Skeletal muscle tissue (tissue), 4 donors: ENCODE results near the gene LSG1. TPM values are rescaled to one million over a fixed set of nuclear protein-coding genes. Genes with fewer than 3 reads are reported as not detected.

Source experiments
- H3K27ac ChIP-seq: one replicate; pipeline ENCODE4 v1.7.0; 2013; ENCODE audit warnings: mild to moderate bottlenecking, low read depth, low read length, inconsistent platforms
- H3K27me3 ChIP-seq, 3 donors: one replicate each; pipeline ENCODE4 v1.7.0; 2013; ENCODE audit warnings: low read length in 3 of 3; ENCODE audit not compliant: control insufficient read depth in 3 of 3, insufficient read depth in 3 of 3
- H3K36me3 ChIP-seq, 3 donors: one replicate each; pipeline ENCODE4 v1.7.0; 2013; ENCODE audit warnings: low read length in 3 of 3; ENCODE audit not compliant: control insufficient read depth in 3 of 3, insufficient read depth in 3 of 3
- H3K4me1 ChIP-seq, 3 donors: one replicate each; pipeline ENCODE4 v1.7.0; 2013; ENCODE audit warnings: low read length in 3 of 3, mild to moderate bottlenecking in 3 of 3; ENCODE audit not compliant: control insufficient read depth in 3 of 3, insufficient read depth in 3 of 3
- H3K4me3 ChIP-seq, 3 donors: one replicate each; pipeline ENCODE4 v1.7.0; 2013; ENCODE audit warnings: low read length in 3 of 3
- H3K9ac ChIP-seq, 3 donors: one replicate each; pipeline ENCODE4 v1.7.0; 2013; ENCODE audit warnings: low read length in 3 of 3, mild to moderate bottlenecking in 3 of 3, moderate library complexity in 2 of 3, low read depth in 1 of 3
- H3K9me3 ChIP-seq, 3 donors: one replicate each; pipeline ENCODE4 v1.7.0; 2013; ENCODE audit warnings: low read length in 3 of 3; ENCODE audit not compliant: control insufficient read depth in 3 of 3
- total RNA-seq: library from RNA; depleted of rRNA; stranded (reverse); fragments of >200 nt; gene quantifications from one replicate; pipeline ENCODE4 v1.2.3, GENCODE V29; 2014
- donor health status: Osteomylitis.

The LSG1 gene
- total RNA-seq, 1 donor from 2014 or later, result 36.5 TPM

DNA sequence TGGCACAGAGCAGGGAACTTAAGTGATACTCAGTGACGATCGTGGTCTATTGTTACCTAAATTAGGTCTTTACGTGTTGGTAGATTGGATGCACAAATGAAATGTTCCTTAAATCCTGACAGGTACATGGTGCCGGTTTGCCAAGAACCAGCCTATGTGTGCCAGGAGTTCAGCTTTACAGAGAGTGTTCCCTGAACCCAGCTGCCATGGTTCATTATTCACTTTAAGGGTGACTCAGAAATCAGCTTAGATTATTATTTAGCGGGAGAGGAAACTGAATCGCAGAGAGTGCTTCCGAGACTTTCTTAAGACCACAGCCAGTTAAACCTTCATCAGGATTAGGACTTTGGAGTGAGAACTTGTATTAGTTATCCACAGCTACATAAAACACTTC, 35.2 kb upstream of the LSG1 start:
- H3K36me3 ChIP-seq, result no peaks in the 10 kb centered on the region
- no peak overlapping the region for H3K9ac ChIP-seq
- H3K4me3 ChIP-seq, result no peak overlapping the region
- peaks cover 10 to 29% (median 26%) of the 10 kb centered on the region in 3 donors for H3K4me1 ChIP-seq
- no peak overlapping the region for H3K27ac ChIP-seq
- H3K27me3 ChIP-seq, result no peaks in the 10 kb centered on the region
- H3K9me3 ChIP-seq, result peaks cover 0 to 3% (median 0%) of the 10 kb centered on the region in 3 donors

DNA sequence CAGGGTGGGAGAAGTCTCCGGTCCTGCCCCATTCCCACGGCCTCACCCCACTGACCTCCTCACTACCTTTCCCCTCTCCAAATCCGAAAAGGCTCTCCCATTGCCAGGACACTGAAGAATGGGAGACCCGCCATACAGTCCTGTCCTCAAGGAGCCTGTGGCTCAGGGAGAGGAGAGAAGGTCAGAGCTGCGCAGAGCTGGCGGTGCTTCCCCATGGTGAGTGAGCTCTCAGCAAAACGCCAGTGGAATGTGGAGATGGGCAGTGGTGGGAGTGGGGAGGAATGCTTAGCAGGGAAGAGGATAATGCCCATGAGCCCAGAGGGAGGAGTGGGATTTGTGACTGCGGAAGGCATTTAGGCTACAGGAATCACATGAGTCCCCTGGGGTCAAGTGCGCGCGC, 33.8 kb upstream of the LSG1 start:
- H3K9ac ChIP-seq, result no peak overlapping the region
- H3K4me3 ChIP-seq, result peak overlapping the region in 1 of 3 donors; percentile 7
- H3K36me3 ChIP-seq, result no peaks in the 10 kb centered on the region
- H3K27ac ChIP-seq, result peak overlapping the region; percentile 65
- H3K9me3 ChIP-seq, result peaks cover 0 to 3% (median 0%) of the 10 kb centered on the region in 3 donors
- no peaks in the 10 kb centered on the region for H3K27me3 ChIP-seq
- H3K4me1 ChIP-seq, result peaks cover 8 to 20% (median 19%) of the 10 kb centered on the region in 3 donors

DNA sequence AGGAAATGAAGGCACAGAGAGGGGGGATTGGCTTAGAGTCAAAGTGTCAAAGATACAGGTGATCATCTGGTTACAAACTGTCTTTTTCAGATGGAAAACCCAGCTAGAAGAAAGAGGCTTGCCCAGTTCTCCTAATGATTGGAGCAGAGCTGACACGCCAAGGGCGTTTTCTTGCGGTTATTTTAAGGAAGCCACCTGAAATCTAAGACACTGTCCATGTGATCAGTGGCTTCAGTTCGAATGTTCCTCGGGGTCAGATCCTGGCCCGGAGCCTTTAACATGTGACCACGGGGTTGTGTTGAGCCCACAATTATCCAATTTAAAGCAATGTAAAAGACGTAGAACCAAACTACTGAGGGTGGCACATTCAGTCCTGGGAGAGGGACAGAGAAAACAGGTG, 33.2 kb upstream of the LSG1 start:
- Histone ChIP-seq H3K27me3 (no peaks in the 10 kb centered on the region), H3K9ac (no peak overlapping the region), H3K27ac (peak overlapping the region; percentile 65), H3K4me3 (peak overlapping the region in 1 of 3 donors; percentile 7), H3K4me1 (peaks cover 8 to 20% (median 19%) of the 10 kb centered on the region in 3 donors), H3K9me3 (peaks cover 0 to 3% (median 0%) of the 10 kb centered on the region in 3 donors), H3K36me3 (no peaks in the 10 kb centered on the region)

DNA sequence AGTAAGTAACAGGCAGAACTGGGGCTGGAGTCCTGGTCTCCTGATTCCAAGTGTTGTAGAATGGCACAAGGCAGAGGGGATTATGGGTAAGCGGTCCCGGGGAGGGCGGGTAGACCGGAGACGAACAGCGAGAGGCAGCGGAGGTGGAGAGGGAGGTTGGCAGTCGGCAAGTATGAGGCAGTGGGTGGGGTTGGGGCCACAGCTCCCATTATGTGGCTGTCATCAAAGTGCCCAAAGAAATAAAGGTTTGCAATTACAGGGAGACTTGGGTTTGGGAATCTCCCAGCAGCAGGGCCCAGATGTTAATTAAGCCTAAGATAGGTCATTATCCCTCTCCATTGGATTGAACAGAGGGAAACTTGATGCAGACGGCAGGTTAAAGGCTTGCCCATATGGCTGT, 30.6 kb upstream of the LSG1 start:
- H3K4me1 ChIP-seq, result peaks cover 8 to 20% (median 19%) of the 10 kb centered on the region in 3 donors
- no peaks in the 10 kb centered on the region for H3K36me3 ChIP-seq
- H3K9me3 ChIP-seq, result peaks cover 0 to 6% (median 4%) of the 10 kb centered on the region in 3 donors
- no peak overlapping the region for H3K4me3 ChIP-seq
- H3K27ac ChIP-seq, result no peak overlapping the region
- H3K27me3 ChIP-seq, result no peaks in the 10 kb centered on the region
- no peak overlapping the region for H3K9ac ChIP-seq

DNA sequence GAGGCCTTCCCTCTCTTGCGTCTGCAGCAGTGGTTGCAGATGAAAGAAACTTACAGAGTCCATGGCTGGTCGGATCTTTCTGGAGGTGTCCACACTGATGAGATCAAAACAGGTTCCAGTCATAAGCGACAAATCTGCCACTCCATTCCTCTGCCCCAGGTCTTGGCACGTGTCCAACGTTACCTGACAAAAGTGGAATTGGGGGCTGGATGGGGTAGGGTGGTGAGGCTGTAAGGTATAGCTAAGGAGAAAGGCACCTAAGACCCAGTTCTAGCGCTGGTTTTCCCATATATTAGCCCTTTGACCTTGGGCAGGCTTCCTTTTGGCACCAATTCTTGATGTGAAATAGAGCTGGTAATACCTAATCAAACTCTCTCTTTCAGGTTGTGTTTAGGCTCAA, 24.7 kb upstream of the LSG1 start:
- no peak overlapping the region for H3K9ac ChIP-seq
- peaks cover 0 to 6% (median 4%) of the 10 kb centered on the region in 3 donors for H3K9me3 ChIP-seq
- H3K27ac ChIP-seq, result no peak overlapping the region
- no peaks in the 10 kb centered on the region for H3K27me3 ChIP-seq
- H3K36me3 ChIP-seq, result no peaks in the 10 kb centered on the region
- H3K4me3 ChIP-seq, result no peak overlapping the region
- H3K4me1 ChIP-seq, result peaks cover 0 to 4% (median under 1%) of the 10 kb centered on the region in 3 donors

DNA sequence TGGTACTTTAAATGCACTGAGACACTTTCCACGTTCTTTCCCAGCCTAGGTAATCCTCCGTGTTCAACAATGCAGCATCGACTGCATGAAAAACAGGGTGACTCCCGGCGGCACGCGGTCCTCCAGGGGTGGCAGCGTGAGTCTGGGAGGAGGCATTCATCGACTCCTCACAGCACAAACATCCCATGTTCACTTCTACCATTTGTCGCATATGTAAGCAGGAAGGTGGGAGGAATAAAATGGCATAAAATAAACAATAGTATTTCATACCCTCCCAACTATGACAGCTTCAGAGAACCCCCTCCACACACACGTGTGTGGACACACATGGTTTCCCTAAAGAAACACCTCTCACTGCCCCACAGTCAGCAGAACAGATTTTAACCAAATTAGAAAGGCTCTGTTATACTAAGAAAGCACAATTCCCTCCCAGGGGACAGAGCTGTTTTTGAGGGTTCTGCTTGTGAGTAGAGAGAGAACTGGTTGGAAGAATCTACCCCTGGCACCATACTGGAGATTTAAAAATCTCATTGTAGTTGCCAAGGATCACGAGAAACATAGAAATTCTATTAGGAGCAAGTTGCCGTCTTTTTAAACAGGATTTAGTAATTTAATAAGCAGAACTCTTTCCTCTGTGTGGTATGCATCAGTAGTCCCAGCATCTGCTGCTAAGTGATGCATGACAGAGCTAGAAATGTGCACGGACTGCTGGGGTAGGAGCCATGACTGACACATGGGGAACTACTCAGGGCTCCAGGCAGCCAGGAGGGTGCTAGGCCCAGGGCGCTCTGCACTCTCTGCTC, 19.7 kb upstream of the LSG1 start:
- Histone ChIP-seq H3K9ac (no peak overlapping the region), H3K36me3 (peaks cover 0 to 8% (median 0%) of the 10 kb centered on the region in 3 donors), H3K9me3 (no peaks in the 10 kb centered on the region), H3K4me3 (no peak overlapping the region), H3K4me1 (peaks cover 26 to 43% (median 38%) of the 10 kb centered on the region in 3 donors), H3K27ac (no peak overlapping the region), H3K27me3 (no peaks in the 10 kb centered on the region)

DNA sequence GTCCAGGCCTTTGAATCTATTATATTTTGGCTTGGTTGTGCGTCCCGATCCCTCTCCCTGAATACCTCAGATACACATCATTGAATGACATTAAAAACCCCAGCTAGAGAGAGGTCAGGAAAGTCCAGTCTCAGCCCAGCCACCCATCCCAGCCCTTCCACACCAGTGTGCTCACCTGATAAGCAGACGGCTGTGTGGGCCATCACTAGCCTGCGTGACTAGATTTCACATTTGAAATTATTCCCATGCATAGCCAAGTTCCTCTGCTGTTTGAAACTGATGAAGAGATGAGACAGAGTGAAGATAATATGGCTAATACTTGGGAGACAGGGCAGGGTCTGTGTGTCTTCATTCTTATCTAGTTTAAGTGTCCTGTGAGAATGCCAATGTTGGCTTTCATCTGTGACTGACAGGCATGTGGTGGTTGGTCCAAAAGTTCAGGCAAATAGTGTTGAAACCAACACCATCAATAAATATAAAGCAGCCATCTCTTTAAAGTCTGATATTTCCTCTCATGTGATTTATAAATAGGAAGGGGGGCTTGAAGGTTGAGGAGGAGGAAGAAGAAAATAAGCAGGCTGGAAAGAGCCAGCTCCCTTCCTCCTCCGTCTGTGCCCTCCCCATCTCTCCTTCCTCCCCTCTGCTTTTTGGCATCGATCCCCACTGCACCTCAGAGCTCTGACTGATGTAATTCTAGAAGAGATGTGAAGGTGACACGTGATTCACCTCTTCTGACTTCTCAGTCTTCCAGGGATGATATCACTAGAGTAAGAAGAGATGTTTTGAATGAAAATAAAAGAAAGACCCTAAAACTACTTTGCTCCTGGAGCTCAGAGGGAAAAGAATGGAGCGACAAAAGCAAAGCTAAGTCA, 18.7 kb upstream of the LSG1 start:
- no peak overlapping the region for H3K27ac ChIP-seq
- peak overlapping the region in 1 of 3 donors; percentile 1 for H3K9ac ChIP-seq

DNA sequence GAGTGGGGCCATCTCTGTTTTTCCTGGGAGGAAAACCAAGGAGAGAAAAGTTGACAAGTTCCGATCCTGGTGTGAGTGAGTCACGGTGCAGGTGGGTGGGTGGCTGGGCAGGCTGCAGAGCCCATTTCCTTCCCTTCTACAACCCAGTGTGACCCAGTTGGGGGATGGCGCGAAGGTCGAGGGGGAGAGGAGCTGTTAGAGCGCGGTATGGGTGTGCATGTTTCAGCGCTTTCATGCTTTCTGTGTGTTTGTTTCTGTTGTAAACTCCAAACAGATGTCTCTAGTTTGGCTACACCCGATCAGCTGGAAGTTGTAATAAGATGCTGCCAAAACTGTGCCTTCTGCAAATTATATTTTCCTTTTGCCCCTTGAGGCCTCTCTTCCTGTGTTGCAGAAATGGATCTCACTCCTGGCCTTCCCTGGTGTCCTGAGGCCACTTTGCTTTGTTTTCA, 17.5 kb upstream of the LSG1 start:
- Histone ChIP-seq H3K27ac (peak overlapping the region; percentile 1), H3K27me3 (no peaks in the 10 kb centered on the region), H3K4me3 (peak overlapping the region; percentile 15 to 31 (median 29)), H3K4me1 (peaks cover 41 to 48% (median 48%) of the 10 kb centered on the region in 3 donors), H3K36me3 (peaks cover 0 to 8% (median 0%) of the 10 kb centered on the region in 3 donors), H3K9me3 (no peaks in the 10 kb centered on the region), H3K9ac (peak overlapping the region in 1 of 3 donors; percentile 93)

More for the DNA sequence above, 18.7 kb upstream of the LSG1 start:
- no peaks in the 10 kb centered on the region for H3K9me3 ChIP-seq
- peaks cover 32 to 45% (median 43%) of the 10 kb centered on the region in 3 donors for H3K4me1 ChIP-seq
- no peaks in the 10 kb centered on the region for H3K27me3 ChIP-seq
- H3K36me3 ChIP-seq, result peaks cover 0 to 8% (median 0%) of the 10 kb centered on the region in 3 donors
- H3K4me3 ChIP-seq, result no peak overlapping the region

DNA sequence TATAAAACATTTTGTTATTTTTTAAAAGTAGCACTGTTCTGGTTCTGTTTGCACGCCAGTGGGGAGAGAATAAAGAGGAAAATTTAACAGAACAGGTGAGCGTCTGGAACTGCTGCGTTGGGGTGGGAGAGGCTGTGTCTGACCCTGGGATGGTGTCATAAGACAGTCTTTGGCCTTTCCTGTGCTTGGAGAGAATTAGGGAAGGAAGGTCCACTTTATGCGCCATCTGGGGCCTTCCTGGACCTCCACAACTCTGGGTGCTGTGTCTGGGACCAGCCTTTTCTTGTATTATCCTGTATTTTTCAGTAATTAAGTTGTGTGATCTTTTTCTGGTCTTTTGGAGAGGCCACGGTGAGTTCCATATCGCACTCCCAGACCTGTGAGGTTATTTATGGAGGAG, 17.0 kb upstream of the LSG1 start:
- Histone ChIP-seq H3K9me3 (no peaks in the 10 kb centered on the region), H3K27ac (no peak overlapping the region), H3K36me3 (peaks cover 0 to 8% (median 0%) of the 10 kb centered on the region in 3 donors), H3K9ac (peak overlapping the region in 1 of 3 donors; percentile 93), H3K27me3 (no peaks in the 10 kb centered on the region), H3K4me3 (peak overlapping the region in 2 of 3 donors; percentile 35 to 55), H3K4me1 (peaks cover 41 to 48% (median 48%) of the 10 kb centered on the region in 3 donors)
